ENCODE results near the gene IL1RAPL2. TPM values are rescaled to one million over a fixed set of nuclear protein-coding genes. Genes with fewer than 3 reads are reported as not detected.

The IL1RAPL2 gene
- total RNA-seq, 1 donor from 2014 or later: not detected

DNA sequence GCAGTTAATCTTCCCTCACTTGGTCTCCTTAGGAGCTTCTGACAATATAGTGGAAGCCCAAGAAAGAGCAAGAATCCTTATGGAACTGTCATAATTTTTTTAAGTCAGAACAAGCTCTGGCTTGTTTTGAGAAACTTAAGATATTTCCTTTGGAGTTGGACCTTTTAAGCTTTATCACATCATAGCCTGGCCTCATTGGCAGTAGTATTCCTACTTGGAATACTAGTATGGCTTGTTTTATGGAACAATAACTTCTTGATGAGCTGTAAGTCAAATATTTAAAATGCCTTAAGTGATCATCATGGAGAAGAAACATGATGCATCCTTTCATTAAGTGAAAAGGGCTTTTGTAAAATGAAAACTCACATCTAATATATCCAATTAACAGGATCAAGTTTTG lies 1178.3 kb downstream of the IL1RAPL2 start:
- Histone ChIP-seq H3K79me2 (ENCODE audit: low read depth) (no peaks in the 10 kb centered on the region), H3F3A (ENCODE audit: low read depth) (no peaks in the 10 kb centered on the region), H3K4me1 (no peaks in the 10 kb centered on the region), H3K36me3 (no peaks in the 10 kb centered on the region), H4K20me1 (ENCODE audit: low read depth) (no peaks in the 10 kb centered on the region), H3K4me3 (no peak overlapping the region), H2AFZ (replicated peaks) (no peak overlapping the region), H3K27me3 (no peaks in the 10 kb centered on the region), H3K4me2 (no peak overlapping the region), H3K9me3 (ENCODE audit: low read depth) (no peaks in the 10 kb centered on the region), H3K9ac (no peak overlapping the region), H3K27ac (no peak overlapping the region)
- H3K9me3 Mint-ChIP-seq: no peaks in the 10 kb centered on the region
- DNase-seq (ENCODE audit: low spot score): no peak
- TF ChIP-seq EZH2phosphoT487 (IDR thresholded peaks at IDR 0.05) (no peak), EZH2 (IDR thresholded peaks at IDR 0.05) (no peak)
- TF ChIP-seq, protein P1, sequence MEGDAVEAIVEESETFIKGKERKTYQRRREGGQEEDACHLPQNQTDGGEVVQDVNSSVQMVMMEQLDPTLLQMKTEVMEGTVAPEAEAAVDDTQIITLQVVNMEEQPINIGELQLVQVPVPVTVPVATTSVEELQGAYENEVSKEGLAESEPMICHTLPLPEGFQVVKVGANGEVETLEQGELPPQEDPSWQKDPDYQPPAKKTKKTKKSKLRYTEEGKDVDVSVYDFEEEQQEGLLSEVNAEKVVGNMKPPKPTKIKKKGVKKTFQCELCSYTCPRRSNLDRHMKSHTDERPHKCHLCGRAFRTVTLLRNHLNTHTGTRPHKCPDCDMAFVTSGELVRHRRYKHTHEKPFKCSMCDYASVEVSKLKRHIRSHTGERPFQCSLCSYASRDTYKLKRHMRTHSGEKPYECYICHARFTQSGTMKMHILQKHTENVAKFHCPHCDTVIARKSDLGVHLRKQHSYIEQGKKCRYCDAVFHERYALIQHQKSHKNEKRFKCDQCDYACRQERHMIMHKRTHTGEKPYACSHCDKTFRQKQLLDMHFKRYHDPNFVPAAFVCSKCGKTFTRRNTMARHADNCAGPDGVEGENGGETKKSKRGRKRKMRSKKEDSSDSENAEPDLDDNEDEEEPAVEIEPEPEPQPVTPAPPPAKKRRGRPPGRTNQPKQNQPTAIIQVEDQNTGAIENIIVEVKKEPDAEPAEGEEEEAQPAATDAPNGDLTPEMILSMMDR (IDR thresholded peaks at IDR 0.05): no peak
- H3K4me1 Mint-ChIP-seq: no peaks in the 10 kb centered on the region
- no peaks in the 10 kb centered on the region for H3K36me3 Mint-ChIP-seq
- H3K4me3 Mint-ChIP-seq: no peak overlapping the region
- H3K27ac Mint-ChIP-seq: no peak overlapping the region
- no peaks in the 10 kb centered on the region for H3K27me3 Mint-ChIP-seq (ENCODE audit: insufficient read depth, low read depth)

GRCh38 chrX:105744946-105745345 lies 1178.9 kb downstream of the IL1RAPL2 start:
- no peak overlapping the region for H2AFZ ChIP-seq (replicated peaks)
- H3K36me3 Mint-ChIP-seq: no peaks in the 10 kb centered on the region
- H3K27me3 Mint-ChIP-seq (ENCODE audit: insufficient read depth, low read depth): no peaks in the 10 kb centered on the region
- H3K9me3 Mint-ChIP-seq: no peaks in the 10 kb centered on the region
- H3K4me1 ChIP-seq: no peaks in the 10 kb centered on the region
- H3K4me3 Mint-ChIP-seq: no peak overlapping the region
- DNase-seq (ENCODE audit: low spot score): no peak
- H3K27ac ChIP-seq: no peak overlapping the region
- no peak overlapping the region for H3K4me2 ChIP-seq
- no peaks in the 10 kb centered on the region for H4K20me1 ChIP-seq (ENCODE audit: low read depth)
- no peaks in the 10 kb centered on the region for H3K36me3 ChIP-seq
- H3K9ac ChIP-seq: no peak overlapping the region
- no peaks in the 10 kb centered on the region for H3K4me1 Mint-ChIP-seq
- H3F3A ChIP-seq (ENCODE audit: low read depth): no peaks in the 10 kb centered on the region
- H3K79me2 ChIP-seq (ENCODE audit: low read depth): no peaks in the 10 kb centered on the region
- no peak overlapping the region for H3K4me3 ChIP-seq
- H3K9me3 ChIP-seq (ENCODE audit: low read depth): no peaks in the 10 kb centered on the region
- TF ChIP-seq, protein P1 (IDR thresholded peaks at IDR 0.05): no peak
- no peak for TF ChIP-seq EZH2 (IDR thresholded peaks at IDR 0.05)
- no peak for TF ChIP-seq EZH2phosphoT487 (IDR thresholded peaks at IDR 0.05)
- no peaks in the 10 kb centered on the region for H3K27me3 ChIP-seq
- H3K27ac Mint-ChIP-seq: no peak overlapping the region

- Histone ChIP-seq H3K36me3 (no peaks in the 10 kb centered on the region), H2AFZ (replicated peaks) (no peak overlapping the region), H3K79me2 (ENCODE audit: low read depth) (no peaks in the 10 kb centered on the region), H3K27me3 (no peaks in the 10 kb centered on the region), H3K9ac (no peak overlapping the region), H3K4me1 (no peaks in the 10 kb centered on the region), H3K27ac (no peak overlapping the region), H3F3A (ENCODE audit: low read depth) (no peaks in the 10 kb centered on the region), H4K20me1 (ENCODE audit: low read depth) (no peaks in the 10 kb centered on the region), H3K4me3 (no peak overlapping the region), H3K4me2 (no peak overlapping the region), H3K9me3 (ENCODE audit: low read depth) (no peaks in the 10 kb centered on the region)
- DNase-seq (ENCODE audit: low spot score): no peak
- Mint-ChIP-seq H3K4me3 (no peak overlapping the region), H3K9me3 (no peaks in the 10 kb centered on the region), H3K4me1 (no peaks in the 10 kb centered on the region), H3K36me3 (no peaks in the 10 kb centered on the region), H3K27ac (no peak overlapping the region), H3K27me3 (ENCODE audit: insufficient read depth, low read depth) (no peaks in the 10 kb centered on the region)
- TF ChIP-seq, protein P1 (IDR thresholded peaks at IDR 0.05): no peak
- no peak for TF ChIP-seq EZH2phosphoT487 (IDR thresholded peaks at IDR 0.05)
- TF ChIP-seq EZH2 (IDR thresholded peaks at IDR 0.05): no peak
These were observed 1179.9 kb downstream of the IL1RAPL2 start for GRCh38 chrX:105745863-105746262.

All from neural progenitor cell (in vitro differentiated cells).